Measurements from ENCODE around the gene KLHL25. TPM values are rescaled to one million over a fixed set of nuclear protein-coding genes. Genes with fewer than 3 reads are reported as not detected.

The KLHL25 gene
- total RNA-seq, 1 experiment from 2014 or later = 11.5 TPM

- TF ChIP-seq CTCF (conservative IDR thresholded peaks at IDR 0.05; ENCODE audit: low read depth, low read length) (no peak), EZH2 (IDR thresholded peaks at IDR 0.05; ENCODE audit: borderline replicate concordance, low read depth, low read length, poor library complexity, severe bottlenecking) (no peak)
- Histone ChIP-seq H3K9me3 (ENCODE audit: low read depth, low read length, poor library complexity, severe bottlenecking) (no peaks in the 10 kb centered on the region), H3K27ac (ENCODE audit: low read depth, low read length, poor library complexity, severe bottlenecking) (no peak overlapping the region), H3K4me3 (ENCODE audit: low read depth, low read length, poor library complexity, severe bottlenecking) (no peak overlapping the region), H3K4me1 (ENCODE audit: insufficient read depth, low read length, poor library complexity, severe bottlenecking) (no peaks in the 10 kb centered on the region), H3K36me3 (ENCODE audit: insufficient read depth, low read length, poor library complexity, severe bottlenecking) (peaks cover 22% of the 10 kb centered on the region), H3K27me3 (replicated peaks; ENCODE audit: insufficient read depth, low read depth, low read length, poor library complexity) (no peaks in the 10 kb centered on the region)
- POLR2A ChIA-PET (ENCODE audit: low non-redundant PET) = no interaction called here
- CTCF ChIA-PET = no interaction called here
- intact Hi-C loops (cut with micrococcal nuclease; ENCODE audit: unreplicated experiment) = no loop called here
- no peak for DNase-seq (ENCODE audit: low spot score)
- no TSS peak for BruUV-seq (replicated peaks)
Measured at GRCh38 chr15:85718981-85719380, 75.7 kb downstream of the KLHL25 start.

GRCh38 chr15:85718271-85718971 lies 76.3 kb downstream of the KLHL25 start:
- Histone ChIP-seq H3K27me3 (replicated peaks; ENCODE audit: insufficient read depth, low read depth, low read length, poor library complexity) (no peaks in the 10 kb centered on the region), H3K27ac (ENCODE audit: low read depth, low read length, poor library complexity, severe bottlenecking) (no peak overlapping the region), H3K9me3 (ENCODE audit: low read depth, low read length, poor library complexity, severe bottlenecking) (no peaks in the 10 kb centered on the region), H3K4me3 (ENCODE audit: low read depth, low read length, poor library complexity, severe bottlenecking) (no peak overlapping the region), H3K4me1 (ENCODE audit: insufficient read depth, low read length, poor library complexity, severe bottlenecking) (no peaks in the 10 kb centered on the region), H3K36me3 (ENCODE audit: insufficient read depth, low read length, poor library complexity, severe bottlenecking) (peaks cover 17% of the 10 kb centered on the region)
- ChIA-PET CTCF (no interaction called here), POLR2A (ENCODE audit: low non-redundant PET) (no interaction called here)
- TF ChIP-seq EZH2 (IDR thresholded peaks at IDR 0.05; ENCODE audit: borderline replicate concordance, low read depth, low read length, poor library complexity, severe bottlenecking) (no peak), CTCF (conservative IDR thresholded peaks at IDR 0.05; ENCODE audit: low read depth, low read length) (no peak)
- intact Hi-C loops (cut with micrococcal nuclease; ENCODE audit: unreplicated experiment) = no loop called here
- BruUV-seq (replicated peaks) = no TSS peak
- DNase-seq (ENCODE audit: low spot score) = no peak

- Histone ChIP-seq H3K4me3 (ENCODE audit: low read depth, low read length, poor library complexity, severe bottlenecking) (no peak overlapping the region), H3K36me3 (ENCODE audit: insufficient read depth, low read length, poor library complexity, severe bottlenecking) (peaks cover 12% of the 10 kb centered on the region), H3K27me3 (replicated peaks; ENCODE audit: insufficient read depth, low read depth, low read length, poor library complexity) (no peaks in the 10 kb centered on the region), H3K9me3 (ENCODE audit: low read depth, low read length, poor library complexity, severe bottlenecking) (no peaks in the 10 kb centered on the region), H3K27ac (ENCODE audit: low read depth, low read length, poor library complexity, severe bottlenecking) (no peak overlapping the region), H3K4me1 (ENCODE audit: insufficient read depth, low read length, poor library complexity, severe bottlenecking) (no peaks in the 10 kb centered on the region)
- ChIA-PET CTCF (no interaction called here), POLR2A (ENCODE audit: low non-redundant PET) (no interaction called here)
- intact Hi-C loops (cut with micrococcal nuclease; ENCODE audit: unreplicated experiment) = no loop called here
- BruUV-seq (replicated peaks) = no TSS peak
- no peak for DNase-seq (ENCODE audit: low spot score)
- TF ChIP-seq EZH2 (IDR thresholded peaks at IDR 0.05; ENCODE audit: borderline replicate concordance, low read depth, low read length, poor library complexity, severe bottlenecking) = no peak
- no peak for TF ChIP-seq CTCF (conservative IDR thresholded peaks at IDR 0.05; ENCODE audit: low read depth, low read length)
Measured at GRCh38 chr15:85717212-85717611, 77.5 kb downstream of the KLHL25 start.
